SU-DHL-6 (cell line): ENCODE data around the gene CASP10.

Source experiments
- EZH2phosphoT487 ChIP-seq: fragments of 200-600 bp; sonication (generic), shearing (Covaris generic); conservative IDR thresholded peaks from 2 replicates; pipeline ENCODE4 v1.6.1; 2018; ENCODE audit warnings: mild to moderate bottlenecking, antibody characterized with exemption, low read length, moderate library complexity, mixed read lengths
- TF ChIP-seq, protein P1 (sequence below): fragments of 200-600 bp; sonication (generic); IDR thresholded peaks from one replicate; pipeline ENCODE4 v1.5.1; 2017; ENCODE audit warnings: antibody characterized with exemption, mild to moderate bottlenecking, low read length, moderate library complexity; ENCODE audit not compliant: insufficient read depth, poor library complexity, severe bottlenecking

DNA sequence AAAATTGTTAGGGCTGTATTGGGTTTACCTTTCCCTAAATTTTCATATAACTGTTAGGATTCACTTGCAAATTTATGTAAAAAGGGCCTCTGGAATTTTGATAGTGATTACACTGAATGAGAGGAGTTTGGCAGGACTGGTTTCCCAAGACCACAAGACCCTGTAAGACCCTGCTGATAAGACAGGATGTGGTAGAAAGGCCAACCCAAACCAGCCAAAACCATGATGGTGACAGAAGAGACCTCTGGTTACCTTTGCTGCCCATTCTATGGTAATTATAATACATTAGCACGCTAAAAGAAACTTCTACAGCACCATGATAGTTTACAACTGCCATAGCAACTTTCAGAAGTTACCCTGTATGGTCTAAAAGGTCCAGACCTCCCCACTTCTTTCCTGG is 8.3 kb upstream of the CASP10 start:
- TF ChIP-seq, protein P1, sequence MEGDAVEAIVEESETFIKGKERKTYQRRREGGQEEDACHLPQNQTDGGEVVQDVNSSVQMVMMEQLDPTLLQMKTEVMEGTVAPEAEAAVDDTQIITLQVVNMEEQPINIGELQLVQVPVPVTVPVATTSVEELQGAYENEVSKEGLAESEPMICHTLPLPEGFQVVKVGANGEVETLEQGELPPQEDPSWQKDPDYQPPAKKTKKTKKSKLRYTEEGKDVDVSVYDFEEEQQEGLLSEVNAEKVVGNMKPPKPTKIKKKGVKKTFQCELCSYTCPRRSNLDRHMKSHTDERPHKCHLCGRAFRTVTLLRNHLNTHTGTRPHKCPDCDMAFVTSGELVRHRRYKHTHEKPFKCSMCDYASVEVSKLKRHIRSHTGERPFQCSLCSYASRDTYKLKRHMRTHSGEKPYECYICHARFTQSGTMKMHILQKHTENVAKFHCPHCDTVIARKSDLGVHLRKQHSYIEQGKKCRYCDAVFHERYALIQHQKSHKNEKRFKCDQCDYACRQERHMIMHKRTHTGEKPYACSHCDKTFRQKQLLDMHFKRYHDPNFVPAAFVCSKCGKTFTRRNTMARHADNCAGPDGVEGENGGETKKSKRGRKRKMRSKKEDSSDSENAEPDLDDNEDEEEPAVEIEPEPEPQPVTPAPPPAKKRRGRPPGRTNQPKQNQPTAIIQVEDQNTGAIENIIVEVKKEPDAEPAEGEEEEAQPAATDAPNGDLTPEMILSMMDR: no peak
- no peak for TF ChIP-seq EZH2phosphoT487
